Measurements from ENCODE around the gene ZRSR2.

DNA sequence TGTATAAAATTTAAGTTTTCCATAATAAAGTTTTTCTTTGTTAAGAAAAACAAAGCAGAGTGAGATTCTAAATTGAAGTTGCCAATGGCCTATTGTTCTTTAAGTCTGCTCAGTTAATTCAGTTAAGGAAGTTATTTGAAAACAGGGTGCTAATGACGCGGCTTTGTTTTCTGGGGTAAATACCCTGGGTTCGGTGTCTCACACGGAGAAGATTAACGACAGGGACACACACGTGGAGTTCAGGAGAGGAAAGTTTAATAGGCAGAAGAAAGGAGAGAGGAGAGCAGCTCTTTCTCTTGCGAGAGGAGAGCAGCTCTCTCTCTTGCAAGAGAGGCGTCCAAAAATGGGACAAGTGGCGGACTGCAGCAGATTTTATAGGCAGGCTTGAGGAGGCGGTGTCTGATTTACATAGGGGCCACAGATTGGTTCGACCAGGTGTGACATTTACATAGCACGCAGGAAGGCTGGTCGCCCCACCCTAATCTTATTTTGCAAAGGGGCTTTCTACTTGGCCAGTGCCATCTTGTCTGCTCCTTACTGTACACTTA lies 42.6 kb upstream of the ZRSR2 start:
- TF ChIP-seq, protein P1, sequence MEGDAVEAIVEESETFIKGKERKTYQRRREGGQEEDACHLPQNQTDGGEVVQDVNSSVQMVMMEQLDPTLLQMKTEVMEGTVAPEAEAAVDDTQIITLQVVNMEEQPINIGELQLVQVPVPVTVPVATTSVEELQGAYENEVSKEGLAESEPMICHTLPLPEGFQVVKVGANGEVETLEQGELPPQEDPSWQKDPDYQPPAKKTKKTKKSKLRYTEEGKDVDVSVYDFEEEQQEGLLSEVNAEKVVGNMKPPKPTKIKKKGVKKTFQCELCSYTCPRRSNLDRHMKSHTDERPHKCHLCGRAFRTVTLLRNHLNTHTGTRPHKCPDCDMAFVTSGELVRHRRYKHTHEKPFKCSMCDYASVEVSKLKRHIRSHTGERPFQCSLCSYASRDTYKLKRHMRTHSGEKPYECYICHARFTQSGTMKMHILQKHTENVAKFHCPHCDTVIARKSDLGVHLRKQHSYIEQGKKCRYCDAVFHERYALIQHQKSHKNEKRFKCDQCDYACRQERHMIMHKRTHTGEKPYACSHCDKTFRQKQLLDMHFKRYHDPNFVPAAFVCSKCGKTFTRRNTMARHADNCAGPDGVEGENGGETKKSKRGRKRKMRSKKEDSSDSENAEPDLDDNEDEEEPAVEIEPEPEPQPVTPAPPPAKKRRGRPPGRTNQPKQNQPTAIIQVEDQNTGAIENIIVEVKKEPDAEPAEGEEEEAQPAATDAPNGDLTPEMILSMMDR (conservative IDR thresholded peaks at IDR 0.05; ENCODE audit: low read depth, low read length): no peak
- no peak for TF ChIP-seq EZH2 (IDR thresholded peaks at IDR 0.05; ENCODE audit: low read length, unreplicated experiment)

All from PC-3 (cell line).